A549 (cell line): Measurements from ENCODE around the gene MYOF. TPM values are rescaled to one million over a fixed set of nuclear protein-coding genes. Genes with fewer than 3 reads are reported as not detected.

Experiments
- ATAC-seq, 2 experiments: fragments of 200-7000 bp in 1 of 2; fragments of >200 bp in 1 of 2; cut with Nextera tagmentation in 1 of 2; cut with Tn5 transposase in 1 of 2; 3 replicates each; pipeline versions ENCODE4 v1.8.0 to v1.9.1; 2018 to 2020; ENCODE audit warnings: mild to moderate bottlenecking in 1 of 2, moderate library complexity in 1 of 2
- CTCF ChIA-PET: fragments of 300-600 bp; sonication (Branson Sonifier 250); formaldehyde crosslinking; extraction: SDS; loops from one replicate; lab custom pipeline; 2021; ENCODE audit warnings: antibody characterized with exemption, inconsistent platforms; lab: Yijun Ruan, JAX
- POLR2A ChIA-PET: fragments of 350-600 bp; formaldehyde crosslinking; extraction: SDS; loops from one replicate; lab custom pipeline; 2021; ENCODE audit warnings: antibody characterized with exemption, inconsistent platforms; lab: Yijun Ruan, JAX
- DNase-seq, 2 experiments: peaks; one replicate each; pipeline versions ENCODE4 v3.0.0 to v3.0.0-alpha.2; 2011 to 2016; ENCODE audit warnings: low read depth in 1 of 2, low spot score in 1 of 2
- FAIRE-seq: peaks from 2 replicates; lab custom pipeline; 2011; peaks lifted over from hg19 to GRCh38; lab: Jason Lieb, UNC
- H3K27ac ChIP-seq, 2 experiments: fragments of >200 bp; sonication (Bioruptor Twin); formaldehyde crosslinking; 3 replicates each; pipeline ENCODE4 v1.5.1; 2016 to 2017
- H3K4me1 ChIP-seq: fragments of >200 bp; sonication (Bioruptor Twin); formaldehyde crosslinking; 3 replicates; pipeline ENCODE4 v1.6.1; 2016
- H3K4me2 ChIP-seq: fragments of >200 bp; sonication (Bioruptor Twin); formaldehyde crosslinking; 3 replicates; pipeline ENCODE4 v1.6.1; 2016
- H3K4me3 ChIP-seq: fragments of >200 bp; sonication (Bioruptor Twin); formaldehyde crosslinking; 3 replicates; pipeline ENCODE4 v1.5.1; 2016
- H3K9me3 ChIP-seq: fragments of >200 bp; sonication (Bioruptor Twin); formaldehyde crosslinking; 3 replicates; pipeline ENCODE4 v1.6.1; 2016
- ATOH8 ChIP-seq: fragments of 250-450 bp; sonication (Bioruptor Pico); IDR thresholded peaks from 2 replicates; pipeline ENCODE4 v1.5.0; 2020; ENCODE audit warnings: low read depth, mild to moderate bottlenecking, moderate library complexity
- CBX2 ChIP-seq: fragments of 200-600 bp; sonication (generic); IDR thresholded peaks from 2 replicates; pipeline ENCODE4 v1.6.1; 2016; ENCODE audit warnings: low read depth, mild to moderate bottlenecking, borderline replicate concordance
- CEBPB ChIP-seq, 2 experiments: fragments of >200 bp in 1 of 2; sonication (Bioruptor Twin) in 1 of 2; formaldehyde crosslinking in 1 of 2; IDR thresholded peaks; 2 replicates each; pipeline ENCODE4 v1.6.1; 2012 to 2016
- EHMT2 ChIP-seq: fragments of 200-600 bp; sonication (generic); IDR thresholded peaks from 2 replicates; pipeline ENCODE4 v1.6.1; 2016; ENCODE audit warnings: antibody characterized with exemption, low read depth, mild to moderate bottlenecking, moderate library complexity
- FOXS1 ChIP-seq: fragments of 250-450 bp; sonication (Bioruptor Pico); IDR thresholded peaks from 2 replicates; pipeline ENCODE4 v1.5.0; 2020; ENCODE audit warnings: mild to moderate bottlenecking, moderate library complexity
- HDAC2 ChIP-seq: fragments of 200-600 bp; sonication (generic); IDR thresholded peaks from 2 replicates; pipeline ENCODE4 v1.6.1; 2016
- HEYL ChIP-seq: fragments of 250-450 bp; sonication (Bioruptor Pico); IDR thresholded peaks from 2 replicates; pipeline ENCODE4 v1.8.0; 2021; ENCODE audit warnings: mild to moderate bottlenecking, moderate library complexity
- MYC ChIP-seq: IDR thresholded peaks from 2 replicates; pipeline ENCODE4 v1.6.1; 2012; ENCODE audit warnings: mild to moderate bottlenecking, inconsistent platforms, low read length, improper control_type of control experiment, borderline replicate concordance
- PBX3 ChIP-seq: IDR thresholded peaks from 2 replicates; pipeline ENCODE4 v1.6.1; 2012
- PHF8 ChIP-seq: fragments of 200-600 bp; sonication (generic); IDR thresholded peaks from 2 replicates; pipeline ENCODE4 v1.6.1; 2016; ENCODE audit warnings: low read depth, mild to moderate bottlenecking, antibody characterized with exemption, moderate library complexity, borderline replicate concordance
- RARB ChIP-seq: fragments of 250-450 bp; sonication (Bioruptor Pico); IDR thresholded peaks from 2 replicates; pipeline ENCODE4 v1.8.0; 2021; ENCODE audit warnings: mild to moderate bottlenecking, moderate library complexity
- RCOR1 ChIP-seq: fragments of 150-350 bp; IDR thresholded peaks from 2 replicates; pipeline ENCODE4 v1.6.1; 2014; ENCODE audit warnings: antibody characterized with exemption, low read length, low read depth
- SMC3 ChIP-seq: fragments of >200 bp; sonication (Bioruptor Twin); formaldehyde crosslinking; IDR thresholded peaks from 3 replicates; pipeline ENCODE4 v1.6.1; 2018; ENCODE audit warnings: inconsistent platforms
- SREBF2 ChIP-seq: fragments of 450-650 bp; IDR thresholded peaks from 2 replicates; pipeline ENCODE4 v1.6.1; 2014; ENCODE audit warnings: mild to moderate bottlenecking, moderate library complexity
- WGBS: methylation state at CpG from one replicate; pipeline ENCODE4 v1.1.6; 2017; ENCODE audit errors: missing lambda C conversion rate; 5-methylcytosine and 5-hydroxymethylcytosine counted together
- polyA plus RNA-seq, 4 experiments: library from polyadenylated mRNA; depleted of rRNA in 3 of 4; stranded (reverse); fragments of >200 nt; fragmentation: RNase III in 1 of 4; extraction: RNeasy Plus Mini Kit Qiagen cat#74134 plus additional on column Dnase treatment in 1 of 4; gene quantifications; 2 replicates in 3 of 4; 3 replicates in 1 of 4; pipeline ENCODE4 v1.2.3, GENCODE V29; 2011 to 2017

MYOF gene
- polyA plus RNA-seq, 2 of the 4 experiments (the other 2 are of a cell fraction): 190 to 265 TPM

GRCh38 chr10:93379731-93380575, 102.2 kb downstream of the MYOF start:
- peak overlapping the region in 1 of 2 experiments; percentile 34; a peak in 2 of 6 replicates for H3K27ac ChIP-seq
- 81% methylated on average over 5 of the region's 5 CpGs for WGBS
- TF ChIP-seq SREBF2: no peak
- no peak for TF ChIP-seq SMC3
- no peak for TF ChIP-seq ATOH8
- TF ChIP-seq PHF8: no peak
- no peak for TF ChIP-seq CBX2
- no peak for TF ChIP-seq PBX3
- TF ChIP-seq CEBPB (IDR thresholded peaks at IDR 0.05): no peak
- no peaks in the 10 kb centered on the region for H3K9me3 ChIP-seq
- ATAC-seq: no peak
- CTCF ChIA-PET: interaction anchor here (0.9 to 24.2 kb wide), 7 partner anchors 11 to 131 kb away, joined by 3 to 924 read pairs (median 5); partner anchors contain the start of genes CEP55 and MYOF
- no peak overlapping the region for H3K4me2 ChIP-seq
- FAIRE-seq: no peak
- peaks cover 59% of the 10 kb centered on the region for H3K4me1 ChIP-seq
- H3K4me3 ChIP-seq: no peak overlapping the region
- no peak for DNase-seq
- POLR2A ChIA-PET: interaction anchor here (7.4 kb wide), 1 partner anchor 102 kb away, joined by 70 read pairs; the partner anchor contains the start of gene MYOF

DNA sequence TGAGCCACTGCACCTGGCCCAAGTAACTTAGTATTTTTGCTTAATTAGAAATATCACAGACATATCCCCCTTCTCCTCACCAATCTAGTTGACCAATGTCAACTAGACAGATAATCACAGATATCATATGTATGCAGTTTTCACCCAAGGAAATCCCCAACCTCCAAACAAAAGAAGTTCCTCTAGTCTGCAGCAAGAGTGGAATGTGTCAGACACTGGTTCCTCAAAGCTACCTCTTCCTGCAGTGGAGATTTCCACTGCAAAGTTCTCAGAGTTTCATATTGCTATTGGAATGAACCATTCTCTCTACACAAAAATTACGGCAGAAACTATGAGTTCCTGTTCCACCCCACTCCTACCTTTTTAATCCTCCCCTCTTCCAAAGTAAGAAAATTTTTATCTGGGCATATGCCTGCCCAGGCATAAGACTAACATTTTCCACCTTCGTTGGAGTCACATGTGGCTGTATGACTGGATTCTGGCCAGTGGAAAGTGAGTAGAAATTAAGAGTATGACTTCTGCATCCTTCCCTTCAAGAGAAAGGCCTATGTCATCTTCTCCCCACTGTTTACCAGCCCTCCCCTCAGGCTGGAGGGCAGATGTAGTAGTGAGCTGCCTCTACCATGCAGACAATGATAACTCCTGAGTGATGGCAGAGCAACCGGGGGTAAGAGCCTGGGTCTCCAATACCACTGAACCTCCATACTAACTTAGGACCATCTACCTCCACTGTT, 103.0 kb downstream of the MYOF start:
- H3K9me3 ChIP-seq: no peaks in the 10 kb centered on the region
- POLR2A ChIA-PET: interaction anchor here (7.4 kb wide), 1 partner anchor 103 kb away, joined by 70 read pairs; the partner anchor contains the start of gene MYOF
- H3K4me2 ChIP-seq: no peak overlapping the region
- peak overlapping the region in 1 of 2 experiments; percentile 34; a peak in 3 of 6 replicates for H3K27ac ChIP-seq
- CTCF ChIA-PET: interaction anchor here (0.6 to 24.2 kb wide), 5 partner anchors 12 to 94 kb away, joined by 3 to 924 read pairs (median 9); partner anchors contain the start of gene MYOF
- 81% methylated on average over 3 of the region's 3 CpGs for WGBS
- no peak for DNase-seq
- FAIRE-seq: no peak
- no peak for ATAC-seq
- TF ChIP-seq RARB: no peak
- TF ChIP-seq EHMT2: no peak
- no peak for TF ChIP-seq CEBPB (IDR thresholded peaks at IDR 0.05)
- TF ChIP-seq, all 56 proteins: peak for 0
- H3K4me3 ChIP-seq: no peak overlapping the region
- H3K4me1 ChIP-seq: peaks cover 51% of the 10 kb centered on the region

DNA sequence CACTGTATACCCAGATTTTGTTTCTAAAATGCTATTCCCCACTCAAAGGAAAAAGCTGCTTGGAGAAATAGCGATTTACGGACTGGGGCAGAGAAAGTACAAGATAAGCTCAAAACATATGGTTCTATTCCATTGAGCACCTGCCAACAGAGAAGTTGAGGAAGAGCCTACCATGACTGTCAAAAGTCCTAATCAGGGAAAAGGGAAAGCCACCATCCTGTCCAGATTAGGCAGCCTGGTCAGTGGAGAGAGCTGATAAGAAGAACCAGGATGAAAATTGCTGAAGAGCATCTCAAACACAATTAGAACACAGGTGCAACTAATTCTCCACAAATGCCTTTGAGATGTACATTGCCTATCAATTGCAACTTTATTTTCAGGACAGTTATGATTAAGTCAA, 104.1 kb downstream of the MYOF start:
- FAIRE-seq (no peak), ATAC-seq (no peak), DNase-seq (no peak)
- ChIA-PET CTCF (interaction anchor here (1.0 to 24.2 kb wide), 13 partner anchors 11 to 466 kb away, joined by 3 to 924 read pairs (median 34); partner anchors contain the start of gene MYOF), POLR2A (interaction anchor here (1.5 to 7.4 kb wide), 2 partner anchors 88 to 104 kb away, joined by 7 to 70 read pairs; partner anchors contain the start of gene MYOF)
- TF ChIP-seq HDAC2 (no peak), RCOR1 (no peak), FOXS1 (CRISPR knock-in tag) (no peak), MYC (no peak), HEYL (CRISPR knock-in tag) (no peak), CEBPB (IDR thresholded peaks at IDR 0.05) (no peak)
- Histone ChIP-seq H3K4me3 (no peak overlapping the region), H3K27ac (peak overlapping the region; percentile 71 to 87), H3K4me1 (peaks cover 42% of the 10 kb centered on the region), H3K9me3 (no peaks in the 10 kb centered on the region), H3K4me2 (peak overlapping the region; percentile 80)
- WGBS: 96% methylated on average over 2 of the region's 2 CpGs
